ENCODE data around the gene ZSWIM5. TPM values are rescaled to one million over a fixed set of nuclear protein-coding genes. Genes with fewer than 3 reads are reported as not detected.

ZSWIM5 gene
- total and polyA plus RNA-seq, 2 of the 8 experiments (the other 6 are each of a cell fraction or from before 2014, with no cell fraction given), result 2.5 to 3.9 TPM

- Histone ChIP-seq H2BK15ac (ENCODE audit: low read length) (no peak overlapping the region), H3K79me1 (ENCODE audit: low read depth, low read length) (no peaks in the 10 kb centered on the region), H2AFZ (ENCODE audit: low read length) (no peak overlapping the region), H2BK5ac (ENCODE audit: low read depth, low read length) (no peak overlapping the region), H3K56ac (replicated peaks; ENCODE audit: insufficient read length, low read depth, low read length) (no peak overlapping the region), H4K8ac (ENCODE audit: extremely low read depth, insufficient read depth, low read length) (no peak overlapping the region), H2BK120ac (replicated peaks; ENCODE audit: low read depth, low read length) (no peak overlapping the region), H3K14ac (ENCODE audit: insufficient read length) (no peak overlapping the region), H3K9me3 (ENCODE audit: insufficient read depth in 2 of 2, low read depth in 1 of 2, low read length in 1 of 2) (no peaks in the 10 kb centered on the region), H3K4me2 (ENCODE audit: insufficient read depth in 1 of 2, low read depth in 2 of 2, low read length in 2 of 2) (no peak overlapping the region), H3K23ac (ENCODE audit: insufficient read length) (no peak overlapping the region), H4K20me1 (replicated peaks in 1 of 2; ENCODE audit: control insufficient read depth in 1 of 2, insufficient read depth in 2 of 2, low read length in 2 of 2) (no peaks in the 10 kb centered on the region), H3K36me3 (ENCODE audit: control insufficient read depth in 2 of 4, insufficient read depth in 4 of 4, low read length in 3 of 4) (no peaks in the 10 kb centered on the region), H4K5ac (ENCODE audit: insufficient read length, low read depth, low read length) (no peak overlapping the region), H3K27me3 (replicated peaks in 1 of 4; ENCODE audit: control insufficient read depth in 3 of 4, extremely low read depth in 1 of 4, insufficient read depth in 3 of 4, low read length in 3 of 4) (no peaks in the 10 kb centered on the region), H2BK20ac (ENCODE audit: low read length) (no peak overlapping the region), H3K18ac (ENCODE audit: extremely low read depth, low read length) (no peak overlapping the region), H4K91ac (replicated peaks; ENCODE audit: insufficient read length, low read length) (no peak overlapping the region), H3K4ac (replicated peaks; ENCODE audit: insufficient read length, low read depth, low read length) (no peak overlapping the region), H2AK5ac (ENCODE audit: low read depth, low read length) (no peak overlapping the region), H3K4me1 (replicated peaks in 1 of 4; ENCODE audit: control insufficient read depth in 3 of 4, insufficient read depth in 4 of 4, low read length in 3 of 4) (no peaks in the 10 kb centered on the region), H3K27ac (ENCODE audit: low read depth, low read length) (no peak overlapping the region), H3K4me3 (ENCODE audit: extremely low read depth in 1 of 4, insufficient read depth in 2 of 4, low read depth in 3 of 4, low read length in 4 of 4) (no peak overlapping the region), H3K9ac (replicated peaks in 1 of 4; ENCODE audit: extremely low read depth in 1 of 4, low read depth in 3 of 4, low read length in 3 of 4) (no peak overlapping the region), H2BK12ac (ENCODE audit: low read depth, low read length) (no peak overlapping the region), H3K23me2 (ENCODE audit: low read depth, low read length) (no peaks in the 10 kb centered on the region), H3K79me2 (ENCODE audit: control insufficient read depth in 1 of 2, insufficient read depth in 2 of 2, low read length in 2 of 2) (no peaks in the 10 kb centered on the region)
- WGBS, 2 experiments (ENCODE audit: extremely low coverage in 1 of 2, insufficient coverage in 1 of 2, insufficient read length in 1 of 2, insufficient replicate concordance in 2 of 2, low coverage in 1 of 2, low lambda C conversion rate in 2 of 2, missing lambda C conversion rate in 1 of 2), result 88% methylated on average over 2 of the region's 2 CpGs; no CpG with 5 or more reads in 1 of the 2 experiments
- CTCF ChIA-PET (ENCODE audit: partially characterized antibody), result interaction anchor here (0.8 to 4.5 kb wide), 3 partner anchors 10 to 278 kb away, joined by 3 to 36 read pairs (median 4); no protein-coding TSS in a partner anchor
- POLR2A ChIA-PET (ENCODE audit: partially characterized antibody), result no interaction called here
- no peak for FAIRE-seq
- TF ChIP-seq CREB1 (IDR thresholded peaks at IDR 0.05), result no peak
- TF ChIP-seq SRF (IDR thresholded peaks at IDR 0.05; ENCODE audit: low read depth, low read length), result no peak
- no peak for TF ChIP-seq SAP30 (IDR thresholded peaks at IDR 0.05; ENCODE audit: insufficient read depth, insufficient replicate concordance, low read length)
- no peak for TF ChIP-seq SP1 (IDR thresholded peaks at IDR 0.05; ENCODE audit: low read depth, low read length)
- TF ChIP-seq TAF1 (IDR thresholded peaks at IDR 0.05; ENCODE audit: low read depth, low read length), result no peak
- no peak for TF ChIP-seq CBX8 (IDR thresholded peaks at IDR 0.05; ENCODE audit: borderline replicate concordance, low read depth, low read length)
- no peak for TF ChIP-seq RAD21 (IDR thresholded peaks at IDR 0.05 in 1 of 2, conservative IDR thresholded peaks at IDR 0.05 in 1 of 2; ENCODE audit: low read depth in 2 of 2, low read length in 2 of 2)
- TF ChIP-seq CEBPB (IDR thresholded peaks at IDR 0.05; ENCODE audit: low read depth, low read length), result no peak
- TF ChIP-seq SP2 (IDR thresholded peaks at IDR 0.05; ENCODE audit: low read length), result no peak
- DNase-seq (ENCODE audit: low read depth in 1 of 2, low spot score in 2 of 2), result no peak
These were observed 173.6 kb downstream of the ZSWIM5 start for GRCh38 chr1:45032837-45033236.
